ENCODE measurements around the gene LRIT2.

GRCh38 chr10:84184517-84184916, 40.8 kb downstream of the LRIT2 start:
- TF ChIP-seq EZH2 (IDR thresholded peaks at IDR 0.05) (no peak), POLR2AphosphoS5 (IDR thresholded peaks at IDR 0.05; ENCODE audit: borderline replicate concordance, low read depth, low read length) (no peak)

All from SK-N-MC (cell line).